Spleen (tissue), 11 donors: ENCODE data around the gene GLP1R. TPM values are rescaled to one million over a fixed set of nuclear protein-coding genes. Genes with fewer than 3 reads are reported as not detected.

Experiments
- DNase-seq: peaks from one replicate; pipeline ENCODE4 v3.0.0-alpha.2; 2020
- H3K27ac ChIP-seq, 8 donors: fragments of 200-600 bp; sonication (generic) in 7 of 8; 1 replicate in 4 of 8; 2 replicates in 4 of 8; pipeline versions ENCODE4 v1.5.0 to v1.8.0; 2016 to 2021; ENCODE audit warnings: inconsistent platforms in 4 of 8, mild to moderate bottlenecking in 4 of 8, moderate library complexity in 1 of 8
- H3K27me3 ChIP-seq, 7 donors: fragments of 200-600 bp; sonication (generic) in 6 of 7; replicated peaks in 1 of 7; 1 replicate in 4 of 7; 2 replicates in 3 of 7; pipeline versions ENCODE4 v1.5.0 to v1.8.0; 2016 to 2021; ENCODE audit warnings: inconsistent platforms in 3 of 7, mild to moderate bottlenecking in 1 of 7
- H3K36me3 ChIP-seq, 6 donors: fragments of 200-600 bp; sonication (generic) in 5 of 6; 1 replicate in 4 of 6; 2 replicates in 2 of 6; pipeline versions ENCODE4 v1.5.0 to v1.8.0; 2016 to 2021; ENCODE audit warnings: inconsistent platforms in 2 of 6
- H3K4me1 ChIP-seq, 6 donors: fragments of 200-600 bp; sonication (generic) in 5 of 6; 1 replicate in 3 of 6; 2 replicates in 3 of 6; pipeline versions ENCODE4 v1.5.0 to v1.8.0; 2016 to 2021; ENCODE audit warnings: inconsistent platforms in 3 of 6
- H3K4me3 ChIP-seq, 8 donors: fragments of 200-600 bp; sonication (generic) in 7 of 8; 1 replicate in 4 of 8; 2 replicates in 4 of 8; pipeline versions ENCODE4 v1.5.0 to v1.8.0; 2016 to 2021; ENCODE audit warnings: inconsistent platforms in 4 of 8, mild to moderate bottlenecking in 4 of 8, moderate library complexity in 2 of 8
- H3K9me3 ChIP-seq, 8 donors: fragments of 200-600 bp; sonication (generic) in 7 of 8; 1 replicate in 4 of 8; 2 replicates in 4 of 8; pipeline versions ENCODE4 v1.5.0 to v1.8.0; 2016 to 2021; ENCODE audit warnings: inconsistent platforms in 4 of 8
- CTCF ChIP-seq, 11 experiments: fragments of 200-600 bp in 7 of 11; fragments of 450-650 bp in 4 of 11; sonication (generic) in 4 of 11; IDR thresholded peaks in 8 of 11; conservative IDR thresholded peaks in 3 of 11; 1 replicate in 7 of 11; 2 replicates in 4 of 11; pipeline versions ENCODE4 v1.4.0 to v1.8.0; 2016 to 2021; ENCODE audit warnings: antibody characterized with exemption in 11 of 11, inconsistent platforms in 4 of 11, mild to moderate bottlenecking in 1 of 11
- POLR2A ChIP-seq, 3 donors: fragments of 450-650 bp; IDR thresholded peaks; one replicate each; pipeline ENCODE4 v1.5.1; 2017; ENCODE audit warnings: antibody characterized with exemption in 3 of 3, mild to moderate bottlenecking in 1 of 3
- POLR2AphosphoS5 ChIP-seq, 3 donors: sonication (generic); formaldehyde crosslinking; IDR thresholded peaks; one replicate each; pipeline ENCODE4 v1.5.1; 2017; ENCODE audit warnings: antibody characterized with exemption in 3 of 3
- WGBS, 5 donors: extraction: QIAGEN DNeasy Blood & Tissue Kit in 3 of 5; methylation state at CpG; one replicate each; pipeline versions ENCODE4 v1.1.5 to v1.1.7; 2013 to 2018; 5-methylcytosine and 5-hydroxymethylcytosine counted together
- intact Hi-C: fragments of 100-400 bp; cut with DNase I; formaldehyde crosslinking; loops from one replicate; pipeline ENCODE4 v1.15.0; 2023; ENCODE audit warnings: low total_unique reads
- polyA plus RNA-seq, 3 donors: library from polyadenylated mRNA; stranded (reverse); fragments of 200-250 nt; gene quantifications; one replicate each; pipeline ENCODE4 v1.2.1, GENCODE V29; 2013
- total RNA-seq, 7 donors: library from RNA; depleted of rRNA in 3 of 7; stranded (reverse); fragments of >200 nt in 3 of 7; fragmentation: NEBNext Ultra II Directional in 4 of 7; extraction: Animal tissue kit (Norgen Biotek cat#: 25700) in 4 of 7; gene quantifications; one replicate each; pipeline versions ENCODE4 v1.1.0 to v1.2.1, GENCODE V29; 2016 to 2021
- donor health status: healthy with polysubstance abuse.
- donor health status: DM: no; HTN: no; CAD: no; lungs with moderate emphysema.
- donor health status: DM: no; HTN: no; CAD: no.
- donor health status: Bipolar disorder and iron deficiency.
- donor health status: healthy.
- donor health status: DM: no; HTN: no; CAD: no.
- donor health status: DM: yes; HTN: yes; CAD: no.

Gene GLP1R
- total and polyA plus RNA-seq, 10 donors, result 0.11 TPM; not detected in 9

- no peaks in the 10 kb centered on the region for H3K4me1 ChIP-seq
- DNase-seq, result no peak
These were observed 30.1 kb downstream of the GLP1R start for GRCh38 chr6:39078695-39079094.

GRCh38 chr6:39079197-39080125, 30.9 kb downstream of the GLP1R start:
- intact Hi-C loops, result no loop called here

More at GRCh38 chr6:39078695-39079094, 30.1 kb downstream of the GLP1R start:
- no peaks in the 10 kb centered on the region for H3K9me3 ChIP-seq
- H3K27me3 ChIP-seq, result peaks cover 0 to 16% (median 0%) of the 10 kb centered on the region in 7 donors
- intact Hi-C loops, result no loop called here
- TF ChIP-seq POLR2A (IDR thresholded peaks at IDR 0.05) (no peak), POLR2AphosphoS5 (IDR thresholded peaks at IDR 0.05) (no peak), CTCF (IDR thresholded peaks at IDR 0.05 in 8 of 11, conservative IDR thresholded peaks at IDR 0.05 in 3 of 11) (no peak)
- WGBS, 5 donors, result 63 to 96% (median 79%) methylated on average over 2 to 3 of the region's 3 CpGs
- H3K4me3 ChIP-seq, result no peak overlapping the region
- H3K27ac ChIP-seq, result no peak overlapping the region
- H3K36me3 ChIP-seq, result no peaks in the 10 kb centered on the region

DNA sequence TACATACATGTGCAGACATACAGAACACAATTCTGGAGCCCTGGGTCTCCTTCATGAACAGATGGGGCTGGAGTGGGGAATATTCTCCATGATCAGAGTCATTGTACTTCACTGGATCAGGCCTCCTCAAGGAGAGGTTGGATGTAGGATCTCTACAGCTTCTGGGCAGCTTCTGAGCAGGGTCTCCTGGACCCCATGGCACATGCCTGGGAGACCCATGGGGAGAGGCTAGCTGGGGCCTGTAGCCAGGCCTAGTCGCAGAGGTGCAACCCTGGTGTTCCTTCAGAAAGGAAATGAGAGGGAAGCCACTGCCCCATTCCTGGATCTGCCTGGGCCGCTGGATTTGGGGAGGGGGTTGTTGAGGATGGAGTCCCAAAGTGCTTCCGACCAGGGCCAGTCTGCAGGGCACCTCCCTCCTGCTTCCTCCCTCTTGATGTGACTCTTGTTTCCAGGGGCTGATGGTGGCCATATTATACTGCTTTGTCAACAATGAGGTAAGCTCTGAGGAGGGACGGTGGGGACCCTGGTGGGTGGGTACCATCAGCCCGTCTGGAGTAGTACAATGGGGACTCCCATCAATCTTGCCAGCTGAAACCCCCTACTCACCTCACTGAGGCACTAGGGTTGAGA, 31.8 kb downstream of the GLP1R start:
- no peak overlapping the region for H3K27ac ChIP-seq
- no peaks in the 10 kb centered on the region for H3K36me3 ChIP-seq
- WGBS, 5 donors, result 71 to 88% (median 78%) methylated on average over 3 to 5 of the region's 5 CpGs
- H3K4me3 ChIP-seq, result no peak overlapping the region
- H3K9me3 ChIP-seq, result no peaks in the 10 kb centered on the region
- TF ChIP-seq CTCF (IDR thresholded peaks at IDR 0.05 in 8 of 11, conservative IDR thresholded peaks at IDR 0.05 in 3 of 11), result no peak
- no peak for TF ChIP-seq POLR2A (IDR thresholded peaks at IDR 0.05)
- no peak for TF ChIP-seq POLR2AphosphoS5 (IDR thresholded peaks at IDR 0.05)
- intact Hi-C loops, result no loop called here
- no peaks in the 10 kb centered on the region for H3K4me1 ChIP-seq
- H3K27me3 ChIP-seq, result peaks cover 0 to 33% (median 8%) of the 10 kb centered on the region in 7 donors
- DNase-seq, result no peak

More at GRCh38 chr6:39079197-39080125, 30.9 kb downstream of the GLP1R start:
- no peaks in the 10 kb centered on the region for H3K4me1 ChIP-seq
- 81 to 84% (median 83%) methylated on average over 7 to 8 of the region's 8 CpGs for WGBS, 5 donors
- peaks cover 0 to 24% (median under 1%) of the 10 kb centered on the region in 7 donors for H3K27me3 ChIP-seq
- DNase-seq, result no peak
- no peaks in the 10 kb centered on the region for H3K36me3 ChIP-seq
- TF ChIP-seq CTCF (IDR thresholded peaks at IDR 0.05 in 8 of 11, conservative IDR thresholded peaks at IDR 0.05 in 3 of 11) (no peak), POLR2AphosphoS5 (IDR thresholded peaks at IDR 0.05) (no peak), POLR2A (IDR thresholded peaks at IDR 0.05) (no peak)
- H3K27ac ChIP-seq, result no peak overlapping the region
- no peaks in the 10 kb centered on the region for H3K9me3 ChIP-seq
- H3K4me3 ChIP-seq, result no peak overlapping the region

GRCh38 chr6:39082310-39082709, 33.7 kb downstream of the GLP1R start:
- Histone ChIP-seq H3K36me3 (no peaks in the 10 kb centered on the region), H3K4me3 (no peak overlapping the region), H3K9me3 (no peaks in the 10 kb centered on the region), H3K27me3 (peaks cover 0 to 52% (median 17%) of the 10 kb centered on the region in 7 donors), H3K4me1 (no peaks in the 10 kb centered on the region), H3K27ac (no peak overlapping the region)
- intact Hi-C loops, result no loop called here
- 67 to 76% (median 74%) methylated on average over 8 of the region's 8 CpGs for WGBS, 5 donors
- no peak for TF ChIP-seq POLR2AphosphoS5 (IDR thresholded peaks at IDR 0.05)
- TF ChIP-seq CTCF (IDR thresholded peaks at IDR 0.05 in 8 of 11, conservative IDR thresholded peaks at IDR 0.05 in 3 of 11), result no peak
- TF ChIP-seq POLR2A (IDR thresholded peaks at IDR 0.05), result no peak
- no peak for DNase-seq
